ENCODE results near the gene ATP13A2. TPM values are rescaled to one million over a fixed set of nuclear protein-coding genes. Genes with fewer than 3 reads are reported as not detected.

The ATP13A2 gene
- total and polyA plus RNA-seq, 8 donors = 23.6 to 65.0 (median 35.4) TPM

DNA sequence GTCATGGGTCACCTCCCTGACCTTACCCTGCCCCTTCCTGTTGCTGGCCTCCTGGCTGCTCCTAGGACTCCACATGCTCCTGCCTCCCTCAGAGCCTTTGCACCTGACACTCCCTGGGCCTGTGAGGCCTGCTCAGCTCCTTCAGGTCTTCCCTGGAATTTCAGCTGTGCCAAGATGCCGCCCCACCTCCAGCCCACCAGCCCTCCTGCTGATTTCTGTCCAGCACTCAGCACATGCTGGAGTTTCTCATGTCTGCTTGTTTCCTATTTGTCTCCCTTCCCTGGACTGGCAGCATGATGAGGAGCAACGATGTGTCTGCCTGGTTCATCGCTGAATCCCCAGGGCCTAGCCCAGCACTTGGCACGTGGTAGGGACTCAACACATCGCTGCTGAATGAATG is 34.4 kb downstream of the ATP13A2 start:
- H3K36me3 ChIP-seq = no peaks in the 10 kb centered on the region
- TF ChIP-seq, protein P1, sequence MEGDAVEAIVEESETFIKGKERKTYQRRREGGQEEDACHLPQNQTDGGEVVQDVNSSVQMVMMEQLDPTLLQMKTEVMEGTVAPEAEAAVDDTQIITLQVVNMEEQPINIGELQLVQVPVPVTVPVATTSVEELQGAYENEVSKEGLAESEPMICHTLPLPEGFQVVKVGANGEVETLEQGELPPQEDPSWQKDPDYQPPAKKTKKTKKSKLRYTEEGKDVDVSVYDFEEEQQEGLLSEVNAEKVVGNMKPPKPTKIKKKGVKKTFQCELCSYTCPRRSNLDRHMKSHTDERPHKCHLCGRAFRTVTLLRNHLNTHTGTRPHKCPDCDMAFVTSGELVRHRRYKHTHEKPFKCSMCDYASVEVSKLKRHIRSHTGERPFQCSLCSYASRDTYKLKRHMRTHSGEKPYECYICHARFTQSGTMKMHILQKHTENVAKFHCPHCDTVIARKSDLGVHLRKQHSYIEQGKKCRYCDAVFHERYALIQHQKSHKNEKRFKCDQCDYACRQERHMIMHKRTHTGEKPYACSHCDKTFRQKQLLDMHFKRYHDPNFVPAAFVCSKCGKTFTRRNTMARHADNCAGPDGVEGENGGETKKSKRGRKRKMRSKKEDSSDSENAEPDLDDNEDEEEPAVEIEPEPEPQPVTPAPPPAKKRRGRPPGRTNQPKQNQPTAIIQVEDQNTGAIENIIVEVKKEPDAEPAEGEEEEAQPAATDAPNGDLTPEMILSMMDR (IDR thresholded peaks at IDR 0.05) = no peak
- ATAC-seq (no peak), DNase-seq (no peak)
- intact Hi-C loops (cut with DNase I) = no loop called here
- peaks cover 6 to 14% of the 10 kb centered on the region in 2 donors for H3K4me1 ChIP-seq
- H3K27me3 ChIP-seq = peaks cover 0 to 39% of the 10 kb centered on the region in 2 donors
- no peaks in the 10 kb centered on the region for H3K9me3 ChIP-seq
- H3K4me3 ChIP-seq = no peak overlapping the region
- H3K27ac ChIP-seq = no peak overlapping the region

DNA sequence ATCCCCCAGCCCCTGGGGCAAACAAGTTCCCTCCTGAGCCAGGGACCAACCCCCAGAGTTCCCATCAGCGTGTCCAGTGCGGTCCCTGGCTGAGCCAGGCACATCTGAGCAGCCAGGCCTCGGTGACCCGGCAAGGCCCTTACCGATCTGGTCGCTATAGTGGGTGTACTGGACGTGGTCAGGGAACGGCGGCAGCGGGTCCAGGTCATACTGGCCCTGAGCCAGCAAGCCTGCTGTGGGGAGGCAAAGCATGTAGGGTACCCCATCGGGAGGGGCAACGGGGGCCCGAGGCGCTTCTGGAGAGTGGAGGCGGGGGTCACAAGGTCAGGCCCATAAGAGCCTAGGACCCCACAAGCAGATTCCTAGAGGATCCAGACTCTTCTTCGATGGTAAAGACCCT is 34.8 kb downstream of the ATP13A2 start:
- no peaks in the 10 kb centered on the region for H3K9me3 ChIP-seq
- DNase-seq (no peak), ATAC-seq (no peak)
- TF ChIP-seq, protein P1 (IDR thresholded peaks at IDR 0.05) = no peak
- H3K36me3 ChIP-seq = no peaks in the 10 kb centered on the region
- peaks cover 0 to 35% of the 10 kb centered on the region in 2 donors for H3K27me3 ChIP-seq
- no peak overlapping the region for H3K27ac ChIP-seq
- H3K4me1 ChIP-seq = peaks cover 6 to 14% of the 10 kb centered on the region in 2 donors
- no peak overlapping the region for H3K4me3 ChIP-seq
- intact Hi-C loops (cut with DNase I) = no loop called here

DNA sequence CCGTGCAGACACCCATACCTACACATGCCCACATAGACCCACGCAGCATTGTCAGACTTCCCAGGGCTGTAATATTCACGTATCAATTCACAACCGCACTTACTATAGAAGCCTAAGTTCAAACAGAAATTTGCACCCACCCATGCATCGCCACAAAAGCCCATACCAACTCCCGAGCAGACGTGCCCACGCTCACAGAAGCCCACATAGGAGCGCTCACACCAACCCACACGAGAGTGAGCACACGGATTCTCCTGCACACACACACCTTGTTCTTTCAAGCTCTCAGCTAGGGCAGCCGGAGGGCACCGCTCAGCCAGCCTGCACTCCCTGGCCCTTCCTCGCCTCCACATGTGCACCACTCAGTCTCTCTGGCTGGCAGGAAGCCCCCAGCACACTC is 35.9 kb downstream of the ATP13A2 start:
- intact Hi-C loops (cut with DNase I) = no loop called here

DNA sequence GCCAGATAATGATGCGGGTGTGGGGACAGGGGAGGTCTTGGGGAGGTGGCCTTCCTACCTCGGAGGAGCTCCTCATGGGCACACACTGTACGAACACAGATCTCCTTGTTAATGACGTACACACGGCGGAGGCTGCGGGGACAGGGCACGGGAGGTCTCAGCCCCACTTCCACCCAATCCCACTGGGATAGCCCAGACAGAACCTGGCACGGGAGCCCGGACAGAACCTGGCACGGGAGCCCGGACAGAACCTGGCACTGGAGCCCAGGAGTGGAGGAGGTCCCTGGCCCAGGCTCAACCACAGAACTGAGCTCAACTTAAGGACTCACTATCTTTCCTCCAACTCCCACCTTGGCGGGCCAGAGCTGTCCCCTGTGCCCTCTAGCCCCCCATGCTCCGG is 36.5 kb downstream of the ATP13A2 start:
- Histone ChIP-seq H3K4me1 (peaks cover 6 to 8% of the 10 kb centered on the region in 2 donors), H3K27me3 (peaks cover 0 to 17% of the 10 kb centered on the region in 2 donors), H3K27ac (no peak overlapping the region), H3K36me3 (peaks cover 0 to 9% of the 10 kb centered on the region in 2 donors), H3K4me3 (no peak overlapping the region), H3K9me3 (no peaks in the 10 kb centered on the region)
- no peak for DNase-seq
- no peak for ATAC-seq
- TF ChIP-seq, protein P1 (IDR thresholded peaks at IDR 0.05) = no peak
- intact Hi-C loops (cut with DNase I) = no loop called here

More for the DNA sequence above, 35.9 kb downstream of the ATP13A2 start:
- ATAC-seq (no peak), DNase-seq (no peak)
- Histone ChIP-seq H3K9me3 (no peaks in the 10 kb centered on the region), H3K27me3 (peaks cover 0 to 24% of the 10 kb centered on the region in 2 donors), H3K36me3 (peaks cover 0 to 4% of the 10 kb centered on the region in 2 donors), H3K4me3 (no peak overlapping the region), H3K4me1 (peaks cover 6 to 14% of the 10 kb centered on the region in 2 donors), H3K27ac (no peak overlapping the region)
- TF ChIP-seq, protein P1 (IDR thresholded peaks at IDR 0.05) = no peak

DNA sequence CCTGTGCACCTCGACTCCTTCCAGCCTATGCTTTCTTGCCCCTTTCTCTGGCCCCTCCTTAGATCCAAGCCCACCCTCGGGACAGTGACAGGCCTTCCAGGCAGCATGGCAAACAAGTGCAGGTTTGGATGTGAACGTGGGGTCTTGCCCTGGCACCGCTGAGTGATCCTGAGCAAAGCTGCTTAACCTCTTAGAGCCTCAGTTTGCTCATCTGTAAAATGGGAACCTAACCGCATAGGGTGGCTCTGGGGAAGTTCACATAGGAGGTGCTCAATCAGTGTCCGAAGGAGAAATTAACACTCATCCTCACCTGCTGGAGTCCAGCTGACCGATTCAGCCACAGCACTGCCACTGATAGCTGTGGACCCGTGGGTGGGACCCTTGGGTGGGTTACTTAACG is 38.5 kb downstream of the ATP13A2 start:
- Histone ChIP-seq H3K4me1 (no peaks in the 10 kb centered on the region), H3K36me3 (peaks cover 0 to 22% of the 10 kb centered on the region in 2 donors), H3K27ac (no peak overlapping the region), H3K4me3 (no peak overlapping the region), H3K27me3 (no peaks in the 10 kb centered on the region), H3K9me3 (no peaks in the 10 kb centered on the region)
- DNase-seq (no peak), ATAC-seq (no peak)
- TF ChIP-seq, protein P1 (IDR thresholded peaks at IDR 0.05) = no peak
- intact Hi-C loops (cut with DNase I) = no loop called here

Measured in left lung (tissue), 10 donors.